IPS DF 4.7 (cell line): Measurements from ENCODE around the gene INAFM2.

ENCODE experiments used
- DNase-seq: peaks from one replicate; pipeline ENCODE4 v3.0.0-alpha.2; 2013; ENCODE audit warnings: low spot score; ENCODE audit errors: extremely low read depth

The INAFM2 gene

GRCh38 chr15:40287505-40287904 is 36.0 kb upstream of the INAFM2 start:
- no peak for DNase-seq

- no peak for DNase-seq
Observed at GRCh38 chr15:40287968-40288367, 35.5 kb upstream of the INAFM2 start.

GRCh38 chr15:40289140-40289775 is 34.2 kb upstream of the INAFM2 start:
- no peak for DNase-seq

GRCh38 chr15:40290545-40290917 is 33.0 kb upstream of the INAFM2 start:
- no peak for DNase-seq

- no peak for DNase-seq
Observed at GRCh38 chr15:40290918-40291574, 32.4 kb upstream of the INAFM2 start.

GRCh38 chr15:40292246-40292645 is 31.2 kb upstream of the INAFM2 start:
- DNase-seq: no peak

- no peak for DNase-seq
Observed at GRCh38 chr15:40293006-40293405, 30.5 kb upstream of the INAFM2 start.

DNA sequence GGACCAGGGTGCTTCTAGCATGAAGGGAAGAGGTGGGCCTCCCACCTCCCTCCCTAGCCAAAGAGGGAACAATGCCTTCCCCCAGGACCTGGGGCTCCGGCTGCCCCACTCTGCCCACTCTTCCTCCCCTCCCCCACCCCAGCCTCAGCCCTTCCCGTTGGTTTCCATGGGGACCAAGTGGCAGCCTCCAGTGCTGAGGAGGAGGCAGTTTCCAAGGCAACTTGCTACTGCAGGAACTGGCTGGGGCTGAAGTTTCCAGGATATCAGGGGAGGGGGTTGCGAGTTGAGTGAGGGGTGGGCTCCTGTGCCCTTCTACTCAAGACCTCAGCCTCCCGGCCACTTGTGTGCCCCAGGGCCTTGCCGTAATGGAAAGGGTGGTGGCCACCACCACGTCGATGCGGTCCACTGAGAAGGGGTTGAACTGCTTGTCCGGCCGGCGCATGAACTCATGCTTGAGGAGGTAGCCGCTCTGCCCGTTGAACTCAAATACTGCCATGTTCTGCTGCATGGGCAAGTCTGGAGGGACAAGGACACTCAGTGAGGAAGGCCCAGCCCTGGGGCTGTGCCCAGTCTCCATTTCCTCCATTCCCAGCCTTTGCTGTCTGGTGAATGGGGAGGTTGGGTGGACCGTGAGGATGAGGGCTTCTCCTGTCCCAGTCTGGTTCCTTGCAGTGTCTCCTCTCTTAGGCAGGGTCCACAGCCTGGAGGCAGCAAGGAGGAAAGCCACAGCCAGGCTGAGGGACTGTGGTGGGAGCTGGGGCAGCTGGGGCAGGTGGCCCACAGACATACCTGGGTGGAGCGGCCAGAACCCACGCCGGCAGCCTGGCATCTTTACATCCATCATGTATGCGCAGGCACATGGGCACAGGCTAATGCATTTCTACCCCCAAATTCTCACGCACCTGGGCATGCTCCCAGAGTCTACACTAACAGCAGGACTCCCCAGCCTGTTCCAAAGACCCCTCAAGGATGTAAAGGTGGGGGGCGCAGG is 29.3 kb upstream of the INAFM2 start:
- DNase-seq: no peak

GRCh38 chr15:40295297-40295696 is 28.2 kb upstream of the INAFM2 start:
- no peak for DNase-seq

DNA sequence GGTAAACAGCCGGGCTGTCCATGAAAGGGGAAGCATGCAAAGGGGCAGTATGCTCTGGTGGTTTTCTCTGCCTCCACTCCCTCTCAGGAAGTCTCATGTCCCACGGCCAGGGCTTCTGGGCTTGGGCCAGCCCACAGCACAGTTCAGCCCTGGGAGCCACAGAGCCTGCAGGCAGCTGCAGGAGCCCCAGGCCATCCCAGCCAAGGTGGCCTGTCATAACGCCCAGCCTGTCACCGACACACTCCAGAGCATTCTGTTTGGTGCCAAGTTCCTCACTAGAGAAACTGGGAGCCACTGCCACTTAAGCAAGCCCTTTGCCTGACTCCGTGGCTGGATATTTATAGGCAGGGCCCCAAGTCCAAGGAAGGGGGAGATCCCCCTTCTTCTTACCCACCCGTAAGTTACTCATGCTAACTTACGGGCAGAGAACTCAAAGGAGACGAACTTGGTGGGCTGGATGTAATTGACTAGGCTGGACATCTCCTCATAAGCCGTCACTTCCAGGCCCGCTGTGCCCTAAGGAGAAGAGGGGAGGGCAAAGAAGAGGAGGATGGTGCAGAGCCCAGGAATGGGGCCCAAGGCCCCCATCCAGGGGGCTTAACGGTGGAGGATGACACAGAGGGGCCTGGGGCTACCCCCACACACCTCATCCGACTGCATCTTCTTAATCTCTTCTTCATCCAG is 27.5 kb upstream of the INAFM2 start:
- DNase-seq: no peak

- no peak for DNase-seq
Observed at GRCh38 chr15:40296561-40297230, 26.8 kb upstream of the INAFM2 start.

GRCh38 chr15:40297356-40297755 is 26.1 kb upstream of the INAFM2 start:
- DNase-seq: no peak

DNA sequence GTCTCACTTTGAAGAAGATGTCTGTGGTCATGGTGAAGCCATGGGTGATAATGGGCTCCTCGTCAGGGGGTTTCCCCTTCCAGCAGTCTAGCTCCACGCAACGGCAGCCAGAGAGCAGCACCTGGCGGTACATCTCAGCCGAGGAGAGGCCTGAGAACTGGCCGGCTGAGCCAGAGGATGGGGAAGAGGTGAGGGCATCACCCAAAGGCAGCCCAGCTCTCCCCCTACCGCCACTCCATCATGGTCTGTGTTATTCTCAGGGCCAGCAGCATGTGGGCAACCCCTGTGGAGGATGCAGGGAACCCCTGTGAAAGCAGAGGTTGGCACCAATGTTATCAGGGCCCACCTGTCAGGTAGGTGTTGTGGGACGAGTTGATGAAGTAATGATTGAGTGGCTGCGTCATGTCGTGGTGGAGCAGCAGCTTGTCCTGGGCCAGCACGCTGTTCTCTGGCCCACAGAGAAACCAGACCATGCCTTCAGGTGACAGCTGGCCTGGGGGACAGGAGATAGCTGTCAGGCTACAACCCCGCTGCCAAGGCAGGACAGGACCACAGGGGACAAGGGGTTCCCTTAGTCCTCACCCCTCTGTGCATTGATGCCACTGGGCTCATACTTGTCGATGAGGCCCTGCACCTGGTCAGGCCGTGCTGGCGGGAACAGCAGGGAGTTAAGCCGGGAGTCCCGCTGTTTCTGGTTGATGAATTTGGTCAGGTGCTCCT is 25.1 kb upstream of the INAFM2 start:
- no peak for DNase-seq

DNA sequence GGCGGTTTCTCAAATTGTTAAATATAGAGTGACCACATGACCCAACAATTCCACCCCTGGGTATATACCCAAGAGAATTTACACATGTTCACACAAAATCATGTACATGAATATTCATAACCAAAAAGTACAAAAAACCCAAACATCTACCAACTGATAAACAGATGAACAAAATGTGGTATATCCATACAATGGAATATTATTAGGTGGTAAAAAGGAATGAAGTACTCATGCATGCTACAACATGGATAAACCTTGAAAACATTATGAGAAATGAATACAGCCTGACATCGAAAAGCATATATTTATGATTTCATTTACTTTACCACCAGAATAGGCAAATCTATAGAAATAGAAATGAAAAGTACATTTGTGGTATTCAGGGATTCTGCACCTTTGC is 23.1 kb upstream of the INAFM2 start:
- no peak for DNase-seq

GRCh38 chr15:40300771-40301170 is 22.7 kb upstream of the INAFM2 start:
- no peak for DNase-seq

DNA sequence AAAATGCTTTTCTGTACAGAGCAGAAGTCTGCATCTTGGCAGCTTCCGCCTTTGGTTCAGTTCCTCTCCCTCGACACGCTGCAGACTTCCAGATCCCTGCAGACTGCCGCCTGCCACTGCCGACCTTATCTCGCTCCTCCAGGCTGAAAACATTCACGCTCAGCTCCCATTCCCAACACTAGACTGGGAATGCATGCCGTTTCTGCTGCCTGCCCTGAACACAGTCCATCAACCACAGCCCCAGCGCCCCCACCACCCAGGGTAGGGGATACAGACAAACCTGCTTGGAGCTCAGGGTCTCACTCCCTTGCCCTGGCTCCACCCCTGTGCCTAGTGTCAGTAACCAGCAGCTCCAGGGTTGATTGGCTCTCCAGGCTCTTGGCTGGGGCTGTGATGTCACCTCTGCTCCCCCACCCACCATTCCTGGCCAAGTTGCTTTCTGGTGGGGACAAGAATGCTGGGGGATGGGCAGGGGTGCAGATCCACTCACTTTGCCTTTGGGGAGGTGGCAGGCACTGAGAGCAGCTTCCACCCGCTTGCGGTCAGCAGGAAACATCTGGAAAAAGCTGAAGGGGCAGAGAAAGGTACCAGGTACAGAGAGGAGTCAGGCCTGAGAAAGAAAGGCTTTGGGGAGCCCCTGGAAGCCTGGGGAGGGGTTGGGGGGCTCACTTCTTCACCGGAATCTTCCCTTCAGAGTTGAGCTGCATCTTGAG is 21.9 kb upstream of the INAFM2 start:
- DNase-seq: no peak

DNA sequence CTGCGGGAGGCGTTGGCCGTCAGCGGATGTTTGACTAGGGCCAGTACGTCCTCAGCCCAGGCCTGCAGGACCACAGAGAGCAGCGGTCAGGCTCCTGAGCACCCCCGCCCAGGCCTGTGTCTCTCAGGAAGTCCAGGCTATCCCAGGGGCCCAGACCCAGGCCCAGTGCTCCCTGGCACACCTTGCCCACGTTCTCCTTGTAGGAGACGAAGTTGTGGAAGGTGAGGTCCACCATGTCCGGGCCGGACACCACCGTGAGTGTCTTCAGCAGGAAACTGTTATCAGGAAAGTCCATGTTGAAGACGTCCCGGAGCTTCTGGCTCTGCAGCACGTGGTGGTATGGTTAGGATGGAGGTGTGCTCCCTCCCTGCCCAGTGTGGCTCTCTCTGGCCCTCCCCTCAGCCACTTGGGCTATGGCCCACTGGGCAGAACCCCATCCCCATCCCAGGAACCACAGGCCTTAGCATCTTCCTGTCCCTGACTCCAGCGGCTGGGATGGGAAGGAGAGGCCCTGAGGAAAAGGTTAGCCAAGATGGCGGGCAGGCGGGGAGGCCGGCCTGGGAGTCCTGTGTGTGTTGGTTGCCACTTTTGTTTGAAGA is 21.1 kb upstream of the INAFM2 start:
- DNase-seq: no peak

GRCh38 chr15:40302981-40303380 is 20.5 kb upstream of the INAFM2 start:
- DNase-seq: no peak

- DNase-seq: no peak
Observed at GRCh38 chr15:40303576-40303975, 19.9 kb upstream of the INAFM2 start.
